ELR (cell line): ENCODE measurements around the gene KRT33B.

Source experiments
- DNase-seq: peaks from one replicate; pipeline ENCODE4 v3.0.0-alpha.2; 2015; ENCODE audit warnings: low read depth

KRT33B gene

DNA sequence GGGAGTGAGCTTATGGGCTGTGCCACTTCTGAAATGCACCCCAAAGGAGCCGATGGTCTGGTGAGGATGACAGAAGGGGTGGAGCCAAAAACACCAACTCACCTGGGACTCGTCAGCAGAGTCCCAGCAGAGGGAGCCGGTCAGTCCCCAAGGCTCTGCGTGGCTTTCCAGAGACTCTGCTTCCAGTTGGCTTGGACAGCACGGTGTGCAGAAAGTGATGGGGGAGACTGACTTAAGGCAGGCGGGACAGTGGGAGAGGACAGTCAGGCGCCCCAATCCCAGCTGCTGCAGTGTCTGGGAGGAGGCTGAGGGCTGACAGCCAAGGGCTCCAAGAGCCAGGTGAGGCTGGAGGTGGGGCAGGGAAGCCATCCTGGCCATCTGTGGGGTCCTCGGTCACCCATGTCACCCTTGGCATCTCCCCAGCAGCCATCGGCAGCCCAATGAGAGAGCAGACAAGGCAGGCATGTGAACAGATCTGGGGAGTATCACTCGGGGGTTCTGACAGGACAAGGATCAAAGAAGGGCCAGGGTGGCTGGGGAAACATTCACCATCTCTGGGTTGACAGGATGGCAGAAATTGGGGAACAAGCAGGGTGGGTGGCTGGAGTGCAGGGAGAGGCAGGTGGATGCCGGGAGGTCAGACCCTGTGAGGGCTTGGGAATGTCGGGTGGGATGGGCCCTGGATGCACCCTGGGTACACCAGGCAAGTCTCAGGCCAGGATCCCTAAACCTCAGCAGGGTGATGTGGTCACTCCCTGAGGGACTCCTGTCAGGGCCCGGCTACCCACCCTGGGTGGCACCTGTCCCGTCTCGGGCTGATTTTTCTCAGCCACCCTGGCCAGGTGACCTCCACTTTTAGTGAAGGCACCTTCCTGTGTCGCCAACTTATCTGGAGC, 45.2 kb downstream of the KRT33B start:
- DNase-seq = peak; percentile 35

DNA sequence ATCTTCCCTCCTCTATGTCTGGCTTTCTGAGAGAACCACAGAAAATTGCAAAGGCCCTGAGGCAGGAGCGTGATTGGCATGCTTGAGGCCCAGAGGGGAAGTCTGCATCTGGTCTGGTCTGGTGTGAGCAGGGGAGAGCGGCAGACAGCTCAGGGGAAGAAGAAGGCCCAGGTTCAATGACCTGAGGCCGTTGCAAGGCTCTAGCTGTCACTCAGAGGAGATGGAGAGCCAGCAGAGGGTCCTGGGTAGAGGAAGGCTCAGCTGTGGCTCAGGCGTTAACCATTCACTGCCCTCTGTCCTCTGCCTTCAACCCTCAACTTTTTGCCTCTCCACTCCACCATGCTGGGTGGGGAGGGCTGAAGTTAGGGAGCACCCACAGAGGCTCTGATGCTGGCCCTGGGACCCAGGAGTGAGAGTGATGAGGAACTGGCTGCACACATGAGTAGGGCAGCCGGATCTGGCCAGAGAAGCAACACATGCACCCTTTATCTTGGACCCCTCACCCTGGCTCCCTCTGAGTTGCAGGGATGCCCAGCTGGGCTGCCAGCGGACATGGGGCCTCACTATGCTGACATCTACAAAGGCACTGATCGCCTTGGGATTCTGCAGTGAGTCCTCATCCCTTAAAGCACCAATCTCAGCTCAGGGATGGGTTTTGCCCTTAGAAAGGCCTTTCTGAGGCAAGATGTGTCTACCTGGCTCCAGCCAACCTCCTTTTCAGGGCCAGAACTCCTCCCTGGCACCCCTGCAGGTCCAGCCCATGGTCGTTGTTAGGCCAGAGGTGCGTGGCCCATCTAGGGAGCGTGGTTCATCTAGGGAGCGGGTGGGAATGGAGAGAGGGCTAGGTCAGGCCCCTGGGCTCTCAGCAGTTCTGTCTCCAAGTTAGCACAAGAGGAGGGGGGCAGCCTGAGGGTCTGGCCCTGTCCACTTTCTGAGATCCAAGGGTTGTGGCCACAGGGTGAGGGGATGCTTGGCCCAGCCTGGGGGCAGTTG, 46.4 kb downstream of the KRT33B start:
- no peak for DNase-seq

DNA sequence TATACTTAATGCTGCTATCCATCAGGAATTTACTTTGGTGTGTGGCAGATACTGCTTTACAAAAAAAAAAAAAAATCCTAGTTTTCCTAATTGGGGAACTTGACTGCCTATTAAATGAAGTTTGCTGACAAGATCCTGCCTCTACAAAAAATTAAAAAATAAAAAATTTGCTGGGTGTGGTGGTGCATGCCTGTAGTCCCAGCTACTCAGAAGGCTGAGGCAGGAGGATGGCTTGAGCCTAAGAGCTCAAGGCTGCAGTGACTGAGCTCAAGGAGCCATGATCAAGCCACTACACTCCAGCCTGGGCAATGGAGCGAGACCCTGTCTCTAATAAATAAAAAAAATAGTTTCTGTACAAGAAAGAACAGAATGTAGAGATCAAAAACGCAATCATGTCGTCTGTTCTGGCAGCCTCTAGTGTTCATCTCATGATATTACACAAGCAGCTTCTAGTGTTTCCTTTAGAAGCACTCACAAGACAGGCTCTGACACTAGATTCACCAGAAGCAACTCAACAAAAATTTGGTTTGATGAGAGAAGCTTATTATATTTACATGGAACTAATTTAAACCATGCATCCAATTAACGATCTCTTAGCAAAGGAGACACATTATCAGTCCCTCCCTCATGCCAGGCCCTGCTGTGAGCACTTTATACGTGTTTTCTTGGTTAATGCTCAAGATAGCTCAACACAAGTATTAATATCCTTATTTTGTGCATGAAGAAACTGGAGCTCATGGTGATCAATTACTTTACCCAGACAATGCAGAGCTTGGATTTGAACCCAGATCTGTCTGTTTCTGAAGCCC, 47.3 kb downstream of the KRT33B start:
- DNase-seq = peak; percentile 79

GRCh38 chr17:41318231-41318630, 51.4 kb downstream of the KRT33B start:
- DNase-seq = no peak

GRCh38 chr17:41315814-41316445, 53.7 kb downstream of the KRT33B start:
- no peak for DNase-seq

DNA sequence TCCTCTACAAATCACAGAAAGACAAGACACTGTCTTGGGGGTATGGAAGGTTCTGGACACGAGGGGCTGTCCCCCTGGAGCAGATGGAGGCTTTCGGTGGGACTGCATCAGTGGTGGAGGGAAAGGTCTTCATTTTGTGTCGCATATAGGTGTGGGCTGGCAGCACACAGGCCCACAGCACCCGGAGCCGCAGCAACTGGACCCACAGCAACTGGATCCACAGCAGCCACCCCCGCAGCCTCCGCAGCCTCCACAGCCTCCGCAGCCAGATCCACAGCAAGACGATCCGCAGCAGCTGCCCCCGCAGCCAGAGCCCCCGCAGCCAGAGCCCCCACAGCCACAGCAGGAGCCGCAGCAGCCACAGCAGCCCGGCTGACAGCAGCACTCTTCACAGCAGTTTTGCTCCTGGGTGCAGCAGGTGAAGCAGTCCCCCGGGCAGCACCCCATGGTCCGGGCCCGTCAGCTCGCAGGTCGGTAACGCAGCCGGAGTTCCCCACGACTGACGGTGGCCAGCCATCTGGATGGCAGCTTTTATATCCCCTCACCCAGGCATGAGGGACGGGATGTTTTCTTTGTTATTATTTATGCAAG, 54.3 kb downstream of the KRT33B start, which contains the start of gene KRTAP17-1:
Gene KRTAP17-1 (minus strand): TSS at position 507 of the 591 bp plus-strand sequence. CDS start 60 bp downstream, at position 447.
- DNase-seq = no peak
